Endothelial cell (in vitro differentiated cells): ENCODE measurements around the gene MEF2A. TPM values are rescaled to one million over a fixed set of nuclear protein-coding genes. Genes with fewer than 3 reads are reported as not detected.
A peak's percentile ranks its signal among the peaks of the same experiment; 100 is the strongest.

ENCODE experiments used
- DNase-seq: peaks from one replicate; pipeline ENCODE4 v3.0.0; 2021; ENCODE audit warnings: low spot score
- H3K27ac Mint-ChIP-seq: one replicate; pipeline ENCODE4 v1.8.0; 2021; ENCODE audit warnings: mixed read lengths, inconsistent platforms; ENCODE audit not compliant: unreplicated experiment
- H3K27me3 Mint-ChIP-seq: one replicate; pipeline ENCODE4 v1.8.0; 2021; ENCODE audit warnings: mild to moderate bottlenecking, moderate library complexity, mixed read lengths, inconsistent platforms; ENCODE audit not compliant: unreplicated experiment
- H3K36me3 Mint-ChIP-seq: one replicate; pipeline ENCODE4 v1.8.0; 2021; ENCODE audit warnings: mild to moderate bottlenecking, low read depth, mixed read lengths, inconsistent platforms; ENCODE audit not compliant: unreplicated experiment
- H3K4me1 Mint-ChIP-seq: one replicate; pipeline ENCODE4 v1.8.0; 2021; ENCODE audit warnings: mild to moderate bottlenecking, mixed read lengths, inconsistent platforms; ENCODE audit not compliant: unreplicated experiment
- H3K4me3 Mint-ChIP-seq: one replicate; pipeline ENCODE4 v1.8.0; 2021; ENCODE audit warnings: mild to moderate bottlenecking, mixed read lengths, inconsistent platforms; ENCODE audit not compliant: unreplicated experiment
- H3K9me3 Mint-ChIP-seq: one replicate; pipeline ENCODE4 v1.8.0; 2021; ENCODE audit warnings: mixed read lengths, inconsistent platforms; ENCODE audit not compliant: unreplicated experiment
- total RNA-seq: library from RNA; stranded (reverse); fragmentation: NEBNext Ultra II Directional; extraction: Animal tissue kit (Norgen Biotek cat#: 25700); gene quantifications from one replicate; pipeline ENCODE4 v1.2.1, GENCODE V29; 2021; ENCODE audit not compliant: unreplicated experiment
- TF ChIP-seq, protein P1 (sequence below): fragments of 200-600 bp; sonication (generic); IDR thresholded peaks from one replicate; pipeline ENCODE4 v1.5.0; 2021; ENCODE audit warnings: antibody characterized with exemption; ENCODE audit not compliant: unreplicated experiment

Gene MEF2A
- total RNA-seq, 1 donor from 2014 or later = 43.5 TPM

- Mint-ChIP-seq H3K9me3 (no peaks in the 10 kb centered on the region), H3K4me3 (no peak overlapping the region), H3K27ac (peak overlapping the region; percentile 4), H3K4me1 (peaks cover 44% of the 10 kb centered on the region), H3K27me3 (no peaks in the 10 kb centered on the region), H3K36me3 (no peaks in the 10 kb centered on the region)
- DNase-seq = no peak
- TF ChIP-seq, protein P1, sequence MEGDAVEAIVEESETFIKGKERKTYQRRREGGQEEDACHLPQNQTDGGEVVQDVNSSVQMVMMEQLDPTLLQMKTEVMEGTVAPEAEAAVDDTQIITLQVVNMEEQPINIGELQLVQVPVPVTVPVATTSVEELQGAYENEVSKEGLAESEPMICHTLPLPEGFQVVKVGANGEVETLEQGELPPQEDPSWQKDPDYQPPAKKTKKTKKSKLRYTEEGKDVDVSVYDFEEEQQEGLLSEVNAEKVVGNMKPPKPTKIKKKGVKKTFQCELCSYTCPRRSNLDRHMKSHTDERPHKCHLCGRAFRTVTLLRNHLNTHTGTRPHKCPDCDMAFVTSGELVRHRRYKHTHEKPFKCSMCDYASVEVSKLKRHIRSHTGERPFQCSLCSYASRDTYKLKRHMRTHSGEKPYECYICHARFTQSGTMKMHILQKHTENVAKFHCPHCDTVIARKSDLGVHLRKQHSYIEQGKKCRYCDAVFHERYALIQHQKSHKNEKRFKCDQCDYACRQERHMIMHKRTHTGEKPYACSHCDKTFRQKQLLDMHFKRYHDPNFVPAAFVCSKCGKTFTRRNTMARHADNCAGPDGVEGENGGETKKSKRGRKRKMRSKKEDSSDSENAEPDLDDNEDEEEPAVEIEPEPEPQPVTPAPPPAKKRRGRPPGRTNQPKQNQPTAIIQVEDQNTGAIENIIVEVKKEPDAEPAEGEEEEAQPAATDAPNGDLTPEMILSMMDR = no peak
Observed at GRCh38 chr15:99578809-99579208, 13.0 kb downstream of the MEF2A start.

DNA sequence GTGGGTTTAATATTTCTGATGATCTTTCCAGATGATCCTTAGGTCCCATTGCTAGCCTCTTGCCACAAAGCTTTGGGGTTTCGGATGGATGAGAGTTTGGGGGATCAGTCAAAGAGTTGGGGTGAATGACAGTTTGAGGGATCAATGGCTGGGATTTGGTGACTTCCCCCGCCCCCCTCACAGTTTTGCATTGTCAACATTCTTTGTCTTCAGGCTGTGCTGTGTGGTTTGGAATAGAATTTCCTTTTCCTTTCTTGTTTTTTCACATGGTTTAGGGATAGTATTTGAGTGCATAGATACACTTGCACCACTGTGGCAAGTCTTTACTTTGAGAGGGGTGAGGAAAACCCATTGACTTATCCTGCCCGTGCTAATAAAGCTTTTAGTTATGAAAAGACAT lies 14.3 kb downstream of the MEF2A start:
- Mint-ChIP-seq H3K27me3 (no peaks in the 10 kb centered on the region), H3K4me1 (peaks cover 44% of the 10 kb centered on the region), H3K27ac (peak overlapping the region; percentile 98), H3K36me3 (peaks cover 7% of the 10 kb centered on the region), H3K4me3 (peak overlapping the region; percentile 81), H3K9me3 (no peaks in the 10 kb centered on the region)
- DNase-seq = no peak
- TF ChIP-seq, protein P1 = no peak

GRCh38 chr15:99582508-99582960 lies 16.8 kb downstream of the MEF2A start:
- H3K27ac Mint-ChIP-seq = no peak overlapping the region
- no peak for DNase-seq
- no peaks in the 10 kb centered on the region for H3K27me3 Mint-ChIP-seq
- no peak overlapping the region for H3K4me3 Mint-ChIP-seq
- peaks cover 44% of the 10 kb centered on the region for H3K4me1 Mint-ChIP-seq
- TF ChIP-seq, protein P1 = no peak
- H3K36me3 Mint-ChIP-seq = peaks cover 7% of the 10 kb centered on the region
- no peaks in the 10 kb centered on the region for H3K9me3 Mint-ChIP-seq

DNA sequence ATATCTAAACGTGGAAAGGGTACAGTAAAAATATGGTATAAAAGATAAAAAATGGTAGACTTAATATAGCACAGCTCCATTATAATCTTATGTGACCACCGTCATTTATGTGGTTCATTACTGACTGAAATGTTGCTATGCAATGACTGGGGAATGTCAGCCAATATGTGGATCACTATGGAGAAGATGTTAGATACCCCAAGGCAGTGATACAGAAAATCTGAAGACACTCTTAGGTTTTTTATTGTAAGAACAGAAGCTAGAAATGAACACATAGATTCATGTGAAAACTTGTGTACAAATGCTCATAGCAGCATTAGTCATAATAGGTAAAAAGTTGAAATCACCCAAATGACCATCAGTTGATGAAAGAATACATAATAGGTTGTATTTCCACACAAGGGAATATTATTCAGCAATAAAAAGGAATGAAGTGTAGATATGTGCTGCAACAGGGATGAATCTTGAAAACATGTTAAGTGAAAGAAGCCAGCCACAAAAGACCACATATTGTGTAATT lies 18.4 kb downstream of the MEF2A start:
- Mint-ChIP-seq H3K36me3 (peaks cover 7% of the 10 kb centered on the region), H3K4me3 (no peak overlapping the region), H3K27ac (no peak overlapping the region), H3K27me3 (no peaks in the 10 kb centered on the region), H3K9me3 (no peaks in the 10 kb centered on the region), H3K4me1 (peaks cover 33% of the 10 kb centered on the region)
- no peak for DNase-seq
- TF ChIP-seq, protein P1 = no peak

DNA sequence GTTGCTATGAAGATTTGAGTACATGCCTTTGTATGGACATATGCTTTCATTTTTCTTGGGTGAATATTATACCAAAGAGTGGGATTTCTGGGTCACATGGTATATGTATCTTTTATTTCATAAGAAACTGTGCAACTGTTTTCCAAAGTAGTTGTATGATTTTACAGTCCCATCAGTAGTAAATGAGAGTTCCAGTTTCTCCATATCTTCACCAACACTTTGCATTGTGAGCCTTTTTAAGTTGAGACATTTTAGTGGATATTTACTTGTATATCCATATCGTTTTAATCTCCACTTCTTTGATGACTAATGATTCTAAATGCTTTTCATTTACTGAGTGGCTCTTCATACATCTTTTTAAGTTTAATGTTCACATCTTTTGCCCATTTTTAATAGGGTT lies 20.3 kb downstream of the MEF2A start:
- H3K4me1 Mint-ChIP-seq = peaks cover 27% of the 10 kb centered on the region
- TF ChIP-seq, protein P1 = no peak
- H3K27me3 Mint-ChIP-seq = no peaks in the 10 kb centered on the region
- peaks cover 7% of the 10 kb centered on the region for H3K36me3 Mint-ChIP-seq
- no peaks in the 10 kb centered on the region for H3K9me3 Mint-ChIP-seq
- H3K4me3 Mint-ChIP-seq = no peak overlapping the region
- no peak overlapping the region for H3K27ac Mint-ChIP-seq
- no peak for DNase-seq
